GM18858 (cell line): ENCODE results near the gene MBOAT2.

Experiments used
- ATAC-seq: cut with Tn5 transposase; IDR thresholded peaks from one replicate; pipeline ENCODE4 v1.9.1; 2021; ENCODE audit not compliant: unreplicated experiment

Gene MBOAT2

DNA sequence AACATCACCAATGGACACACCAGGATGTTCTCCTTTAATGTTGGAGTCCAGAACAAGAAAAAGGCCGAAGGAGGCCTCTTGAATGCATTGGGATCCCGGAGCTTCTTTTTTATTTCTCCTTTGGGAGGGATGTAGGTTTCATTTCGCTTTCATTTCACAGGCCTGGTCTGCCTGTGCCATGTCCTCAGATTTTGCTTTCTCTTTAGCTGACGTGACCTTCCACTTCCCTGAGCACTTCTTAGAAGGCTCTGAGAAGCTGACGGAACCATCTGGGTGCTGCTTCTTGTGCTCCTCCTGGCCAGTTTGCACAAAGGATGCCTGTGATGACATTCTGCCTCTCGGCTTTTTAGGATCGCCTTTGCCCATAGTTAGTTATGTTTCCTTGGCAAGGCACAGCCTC, 15.1 kb upstream of the MBOAT2 start:
- ATAC-seq = no peak

DNA sequence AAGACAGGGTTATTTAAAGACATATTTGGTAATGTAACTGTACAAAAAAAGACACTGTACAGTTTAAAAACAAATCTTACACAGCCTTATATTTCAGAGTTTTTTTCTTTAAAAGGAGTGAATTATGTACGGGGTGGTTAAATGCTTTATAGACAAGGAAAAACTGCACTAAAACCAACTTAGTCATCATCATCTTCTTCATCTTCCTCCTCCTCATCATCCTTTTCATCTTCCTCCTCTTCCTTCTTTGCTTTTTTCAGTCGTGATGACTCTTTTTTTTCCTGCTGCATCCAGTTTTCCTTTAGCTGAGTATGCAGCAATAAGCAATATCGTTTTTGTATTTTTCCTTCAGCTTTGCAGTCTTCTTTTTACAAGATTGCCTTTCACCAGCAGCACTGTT, 14.6 kb upstream of the MBOAT2 start:
- no peak for ATAC-seq

DNA sequence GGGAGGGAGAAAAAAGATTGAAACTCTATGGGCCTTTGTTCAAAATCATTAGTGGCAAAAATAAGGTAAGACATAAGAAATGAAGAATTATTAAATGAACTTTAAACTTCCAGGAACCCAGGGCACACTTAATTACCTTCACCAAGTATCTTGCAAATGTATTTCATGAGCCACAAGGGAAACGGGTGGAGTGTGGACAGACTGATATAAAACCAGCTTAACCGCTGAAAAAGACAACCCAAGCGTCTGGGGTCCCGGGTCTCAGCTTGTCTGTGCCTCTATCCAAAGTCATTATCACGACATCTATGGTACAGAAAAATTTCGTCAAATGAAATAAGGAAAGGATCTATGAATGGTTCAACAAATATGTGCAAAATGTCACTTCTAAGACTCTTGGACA, 13.9 kb upstream of the MBOAT2 start:
- no peak for ATAC-seq

DNA sequence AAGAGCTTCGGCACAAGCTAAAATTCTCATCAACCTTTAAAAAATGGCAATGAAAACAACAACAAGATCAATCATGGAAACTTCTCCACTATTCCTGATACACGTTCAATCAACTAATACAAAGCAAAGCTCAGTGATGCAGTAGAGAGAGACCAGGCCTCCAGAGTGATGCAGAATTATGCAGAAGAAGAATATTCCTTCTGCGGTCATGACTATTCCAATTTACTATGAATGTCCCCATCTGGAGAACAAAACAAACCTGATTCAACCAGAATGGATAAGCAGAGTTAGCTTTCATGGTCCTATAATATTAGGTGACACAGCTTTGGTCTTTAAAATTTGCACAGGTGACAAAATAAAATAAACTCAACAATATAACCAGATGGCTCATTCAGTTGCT, 12.5 kb upstream of the MBOAT2 start:
- no peak for ATAC-seq

DNA sequence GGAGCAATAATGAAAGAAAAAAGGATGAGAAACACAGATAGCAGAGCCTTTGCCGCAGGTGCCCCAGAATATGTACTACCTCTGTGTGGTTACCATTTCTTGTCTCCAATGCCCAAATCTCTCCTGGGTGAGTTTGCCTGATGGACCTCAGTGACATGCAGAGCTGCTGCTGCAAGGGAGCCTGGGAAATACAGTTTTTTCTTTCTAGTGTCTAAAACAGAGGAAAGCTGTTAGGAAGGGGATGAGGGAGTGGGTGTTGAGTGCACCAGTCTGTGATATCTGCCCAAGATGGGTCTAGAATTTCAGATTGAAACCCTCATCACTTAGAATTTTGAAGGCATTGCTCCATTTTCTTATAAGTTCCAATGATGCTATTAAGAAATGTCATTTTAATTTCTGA, 9.9 kb upstream of the MBOAT2 start:
- ATAC-seq = no peak

DNA sequence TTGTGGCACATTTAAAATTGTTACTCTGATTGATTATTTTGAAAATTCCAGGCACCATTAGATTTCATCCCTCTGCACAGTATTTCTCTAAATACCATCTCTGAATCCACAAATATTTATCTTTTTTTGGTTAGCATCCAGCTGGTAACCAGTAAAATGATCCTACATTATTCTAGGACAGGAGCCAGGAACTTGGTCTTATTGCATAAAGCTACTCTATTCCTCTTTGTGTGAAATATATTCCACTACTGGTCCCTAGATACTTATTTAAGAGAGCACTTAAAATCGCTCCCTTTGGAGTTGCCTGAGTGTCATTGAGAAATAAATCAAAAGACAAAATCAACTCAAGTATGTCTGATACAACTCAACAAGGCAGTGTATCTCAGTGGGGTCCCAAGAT, 7.4 kb upstream of the MBOAT2 start:
- ATAC-seq = no peak

DNA sequence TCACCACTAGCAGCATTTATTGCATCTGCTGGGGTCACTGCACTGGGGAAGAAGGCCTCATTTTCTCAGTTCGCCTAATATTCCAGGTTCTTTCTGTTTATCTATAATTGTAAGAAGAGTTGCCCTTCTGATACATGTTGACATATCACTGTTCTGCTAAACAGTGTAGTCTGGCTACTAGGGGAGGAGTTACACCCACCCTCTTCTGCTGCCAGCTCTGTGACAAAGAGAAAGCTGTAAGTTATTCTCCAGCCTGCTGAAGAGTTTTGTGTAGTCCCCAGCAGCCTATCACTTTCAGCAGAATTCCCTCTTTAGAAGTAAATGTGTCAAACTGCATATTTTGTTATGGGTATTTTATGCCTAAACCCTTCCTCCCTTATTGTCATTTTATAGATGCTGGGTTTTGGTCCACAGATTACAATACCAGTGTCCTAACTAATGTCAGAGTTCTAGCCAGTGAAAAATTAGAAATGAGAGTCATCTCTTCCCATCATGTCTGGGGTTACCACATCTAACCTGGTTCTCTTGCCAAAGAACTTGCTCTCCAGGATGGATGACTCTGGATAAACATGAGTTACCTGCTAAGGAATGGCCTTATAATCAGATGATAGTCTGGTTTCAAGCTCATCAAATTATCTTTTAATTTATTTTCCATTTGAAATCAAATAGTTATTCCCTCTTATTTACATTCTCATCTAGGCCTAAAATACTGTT, 5.6 kb upstream of the MBOAT2 start:
- ATAC-seq = no peak

DNA sequence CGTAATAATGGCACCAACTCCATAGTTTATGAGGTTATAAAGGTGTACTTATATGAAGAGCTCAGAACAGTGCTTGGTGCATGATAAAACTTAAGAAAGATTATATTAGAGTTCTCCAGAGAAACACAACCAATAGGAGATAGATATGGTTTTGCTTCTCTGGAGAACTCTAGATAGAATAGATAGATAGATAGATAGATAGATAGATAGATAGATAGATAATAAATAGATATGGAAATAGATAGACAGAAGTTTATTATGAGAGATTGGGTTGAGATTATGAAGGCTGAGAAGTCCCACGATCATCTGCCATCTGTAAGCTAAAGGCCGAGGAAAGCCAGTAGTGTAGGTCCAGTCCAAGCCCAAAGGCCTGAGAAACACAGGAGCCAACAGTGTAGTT, 2.9 kb upstream of the MBOAT2 start:
- ATAC-seq = no peak

DNA sequence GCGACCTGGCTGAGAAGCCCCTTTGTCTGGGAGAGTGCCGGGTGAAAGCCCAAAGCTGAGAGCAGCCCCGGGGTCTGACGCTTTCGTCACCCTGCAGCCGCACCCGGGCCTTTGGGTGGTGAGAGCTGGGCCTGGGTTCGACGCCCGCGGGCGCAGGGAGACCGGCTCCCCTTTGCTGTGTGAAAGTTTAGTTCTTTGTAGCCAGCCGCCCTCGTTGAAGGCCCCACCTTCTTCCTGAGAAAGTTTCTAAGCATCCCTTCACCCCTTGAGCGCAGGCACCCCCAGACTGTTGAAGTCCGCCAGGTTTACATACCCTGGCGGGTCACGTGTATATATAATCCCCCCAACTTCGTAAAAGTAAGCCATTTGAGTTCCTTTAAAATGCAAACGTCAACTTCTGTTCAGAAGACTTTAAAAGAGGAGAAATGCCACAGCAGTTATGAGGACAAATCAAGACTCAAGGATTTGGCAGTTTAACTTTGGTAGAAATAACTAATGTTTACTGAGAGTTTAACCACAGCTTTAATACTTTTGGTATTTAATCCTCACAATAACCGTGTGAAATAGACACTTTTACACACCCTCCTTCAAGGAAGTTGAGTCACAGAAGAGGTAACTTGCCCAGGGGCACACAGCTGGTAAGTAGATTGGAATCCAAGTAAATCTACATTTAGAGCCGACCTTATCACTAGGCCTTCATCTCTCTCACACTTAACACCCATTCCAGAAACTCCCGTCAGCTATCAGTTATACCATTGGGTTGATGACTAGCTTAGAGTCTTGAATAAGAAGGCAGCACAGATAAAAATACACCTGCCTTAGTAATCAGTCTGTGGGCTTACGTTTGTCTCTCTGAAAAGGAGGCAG, 1.1 kb upstream of the MBOAT2 start:
- ATAC-seq = no peak

DNA sequence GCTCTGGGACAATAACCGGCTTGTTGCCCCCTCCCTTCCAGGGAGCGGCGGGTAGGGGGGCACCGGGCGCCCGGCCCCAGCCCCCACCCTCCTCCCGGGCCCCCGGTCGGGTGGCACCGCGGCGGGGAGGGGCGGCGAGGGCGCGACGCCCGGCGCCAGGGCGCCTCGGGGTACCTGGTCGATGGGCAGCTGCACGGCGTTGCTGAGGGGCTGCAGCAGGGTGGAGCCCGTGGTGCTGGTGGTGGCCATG, 193 bp downstream of the MBOAT2 start:
- no peak for ATAC-seq

DNA sequence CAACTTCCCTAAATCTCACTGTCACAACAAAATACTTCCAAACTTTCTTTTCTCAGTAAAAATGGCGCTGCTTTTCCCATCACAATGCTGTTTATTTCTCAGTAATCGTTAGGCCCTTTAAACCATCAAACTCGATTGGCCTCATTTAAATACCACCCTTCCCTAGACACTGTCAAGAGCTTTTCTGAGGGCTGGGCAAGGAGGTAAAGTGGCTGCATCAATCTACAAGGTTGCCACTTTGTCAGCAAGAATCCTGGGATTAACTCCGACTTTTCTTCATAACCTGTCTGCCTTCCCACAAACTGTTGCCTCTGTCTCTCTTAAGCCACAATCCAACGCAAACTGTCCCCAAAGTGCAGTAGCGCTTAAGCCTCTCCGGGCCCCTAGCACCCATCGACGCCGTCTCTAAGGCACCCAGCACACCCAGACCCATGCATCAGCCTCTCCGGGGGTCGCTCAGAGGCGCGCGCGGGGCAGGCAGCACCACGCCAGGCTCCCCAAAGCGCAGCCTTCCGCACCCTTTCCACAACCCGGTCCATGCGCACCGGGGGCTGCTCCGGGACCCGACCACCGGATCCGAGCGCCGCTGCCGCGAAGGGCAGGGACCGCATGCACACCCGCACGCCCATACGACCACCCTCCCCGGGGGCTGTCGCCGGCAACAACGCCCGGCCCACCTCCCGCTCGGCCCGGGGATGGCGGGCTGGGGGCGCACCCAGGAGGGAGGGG, 683 bp downstream of the MBOAT2 start:
- no peak for ATAC-seq

DNA sequence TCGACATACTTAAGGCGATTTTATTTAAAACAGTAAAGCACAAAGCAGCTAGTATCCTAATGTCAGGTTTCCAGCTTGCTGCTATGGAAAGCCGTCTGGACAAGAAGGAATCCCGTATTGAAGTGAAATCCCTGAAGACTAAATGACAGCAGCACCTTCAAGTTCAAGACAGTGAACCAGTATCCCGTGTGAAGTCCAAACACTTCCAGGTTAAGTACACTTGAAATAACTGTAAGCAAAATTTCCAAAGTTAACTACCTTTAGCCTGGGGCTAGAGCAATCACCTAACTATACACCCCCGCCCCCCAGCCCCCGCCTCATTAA, 1.2 kb downstream of the MBOAT2 start:
- ATAC-seq = no peak

DNA sequence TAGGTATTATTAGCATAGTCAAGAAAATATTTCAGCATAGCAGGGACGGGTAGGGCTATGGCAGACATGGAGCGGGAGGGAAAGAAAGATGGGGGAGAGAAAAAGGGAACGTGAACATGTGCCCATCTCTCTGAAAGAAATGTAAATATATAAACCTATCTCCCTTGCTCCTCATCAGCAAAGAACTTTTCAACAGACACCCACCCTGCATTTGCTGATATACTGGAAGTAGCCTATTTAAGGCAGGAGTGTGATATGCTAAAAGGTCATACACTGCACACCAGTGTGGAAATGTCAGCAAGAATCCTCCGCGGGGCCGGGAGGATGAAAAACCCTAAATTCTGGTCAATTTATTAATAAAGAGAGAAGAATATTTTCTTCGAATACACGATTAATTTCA, 1.7 kb downstream of the MBOAT2 start:
- ATAC-seq = no peak

DNA sequence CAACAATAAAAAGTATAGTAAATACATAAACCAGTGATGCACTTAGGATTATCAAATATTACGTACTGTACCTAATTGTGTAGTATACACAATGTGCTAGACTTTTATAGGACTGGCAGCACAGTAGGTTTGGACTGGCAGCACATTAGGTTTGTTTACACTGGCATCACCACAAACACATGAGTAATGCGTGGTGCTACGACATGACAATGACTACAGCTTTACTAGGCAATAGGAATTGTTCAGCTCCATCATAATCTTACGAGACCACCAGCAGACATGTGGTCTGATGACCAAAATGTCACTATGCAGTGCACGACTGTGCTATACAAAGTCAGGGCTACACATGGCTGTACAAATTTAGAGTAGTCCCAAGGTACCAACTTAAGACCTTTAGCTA, 2.3 kb downstream of the MBOAT2 start:
- ATAC-seq = no peak

DNA sequence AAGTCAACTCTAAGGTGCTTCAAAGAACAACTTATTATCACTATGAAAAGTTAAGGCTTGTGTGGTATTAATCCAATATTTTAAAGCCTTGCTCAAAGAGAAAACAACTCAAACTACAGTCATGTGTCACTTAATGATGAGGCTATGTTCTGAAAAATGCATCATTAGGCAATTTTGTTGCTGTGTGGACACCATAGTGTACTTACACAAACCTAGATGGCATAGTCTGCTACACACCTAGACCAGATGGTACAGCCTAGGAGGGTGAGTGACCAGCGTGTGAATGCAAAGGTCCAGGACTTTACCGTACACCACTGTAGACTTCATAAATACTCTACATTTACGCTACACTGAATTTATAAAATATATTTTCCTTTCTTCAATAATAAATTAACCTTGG, 3.0 kb downstream of the MBOAT2 start:
- ATAC-seq = no peak

DNA sequence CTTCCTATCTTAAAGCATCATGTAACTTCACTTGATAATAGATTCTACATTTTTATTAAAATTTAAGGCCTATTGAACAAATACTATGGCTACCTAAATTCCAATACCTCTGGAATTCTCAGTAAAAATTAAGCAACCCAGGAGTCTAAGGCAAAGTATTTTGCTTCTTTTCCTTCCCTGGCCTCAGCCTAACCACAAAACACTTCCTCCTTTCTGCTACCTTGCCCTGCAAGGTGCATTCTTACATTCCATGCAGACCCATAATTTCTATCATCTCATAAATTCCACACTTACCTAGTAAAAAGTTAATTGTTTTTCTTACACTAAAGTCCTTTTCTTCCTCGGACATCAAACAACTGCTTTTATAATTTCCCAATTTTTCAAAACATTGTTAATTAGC, 3.7 kb downstream of the MBOAT2 start:
- no peak for ATAC-seq

DNA sequence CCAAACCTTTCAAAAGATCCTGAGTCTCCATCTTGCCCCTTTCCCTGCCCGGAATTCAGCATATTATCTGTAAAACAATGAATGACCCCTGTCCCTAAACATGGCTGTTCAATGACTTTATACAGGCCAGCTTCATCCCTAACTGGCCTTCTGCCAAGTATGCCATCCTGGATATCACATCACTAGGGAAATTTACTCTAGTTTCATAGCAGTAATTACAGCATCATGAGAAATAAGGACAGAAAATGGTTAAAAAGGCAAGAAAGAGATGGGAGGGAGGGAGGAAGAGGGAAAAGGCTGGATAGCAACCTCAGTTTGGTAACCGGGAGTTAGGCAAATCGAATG, 4.4 kb downstream of the MBOAT2 start:
- no peak for ATAC-seq

DNA sequence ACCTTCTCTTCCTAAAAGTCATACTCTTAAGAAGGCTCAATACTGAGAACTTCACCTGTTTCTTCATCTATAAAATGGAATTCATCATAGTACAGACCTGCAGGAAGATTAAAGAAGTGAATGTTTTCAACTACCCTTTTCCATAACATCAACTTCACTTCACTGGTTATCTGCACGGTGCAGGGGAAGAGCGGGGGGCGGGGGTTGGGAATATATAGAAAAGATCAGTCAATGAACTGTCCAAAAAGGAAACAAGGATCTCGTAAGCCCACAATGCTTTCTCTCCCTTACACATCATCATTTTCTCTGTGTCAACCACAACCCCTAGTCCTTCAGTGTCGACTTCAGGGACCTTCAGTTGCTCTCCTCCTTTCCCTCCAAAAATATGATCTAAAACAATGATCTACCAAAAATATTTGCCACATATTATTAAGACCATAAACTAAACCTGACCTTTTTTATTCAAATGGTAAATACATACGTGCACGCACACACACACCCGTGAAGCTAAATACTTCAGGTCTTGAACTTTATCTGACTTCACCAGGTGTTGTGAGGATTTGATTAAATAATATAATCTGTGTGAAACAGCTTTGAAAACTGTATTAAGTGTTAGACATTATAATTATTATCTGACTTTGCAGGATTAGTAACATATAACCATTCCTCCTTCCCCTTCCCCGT, 4.9 kb downstream of the MBOAT2 start:
- ATAC-seq = no peak

DNA sequence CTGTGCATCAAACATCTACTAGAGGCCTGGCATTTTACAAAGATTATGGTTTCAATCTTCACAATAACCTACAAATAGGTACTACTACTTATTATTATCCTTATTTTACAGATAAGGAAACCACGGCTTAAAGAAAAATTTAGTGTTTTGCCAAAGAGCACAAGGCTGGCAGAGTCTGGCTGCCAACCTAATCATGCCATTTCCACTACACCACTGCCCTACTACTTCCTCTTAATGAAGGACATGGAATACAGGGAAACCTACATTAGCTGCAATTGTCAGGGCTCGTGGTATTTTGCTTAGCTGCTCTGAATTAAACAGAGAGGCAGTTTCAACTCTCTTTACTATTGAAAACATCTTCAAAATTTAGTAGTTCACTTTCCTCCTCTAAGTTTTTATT, 5.9 kb downstream of the MBOAT2 start:
- ATAC-seq = no peak

DNA sequence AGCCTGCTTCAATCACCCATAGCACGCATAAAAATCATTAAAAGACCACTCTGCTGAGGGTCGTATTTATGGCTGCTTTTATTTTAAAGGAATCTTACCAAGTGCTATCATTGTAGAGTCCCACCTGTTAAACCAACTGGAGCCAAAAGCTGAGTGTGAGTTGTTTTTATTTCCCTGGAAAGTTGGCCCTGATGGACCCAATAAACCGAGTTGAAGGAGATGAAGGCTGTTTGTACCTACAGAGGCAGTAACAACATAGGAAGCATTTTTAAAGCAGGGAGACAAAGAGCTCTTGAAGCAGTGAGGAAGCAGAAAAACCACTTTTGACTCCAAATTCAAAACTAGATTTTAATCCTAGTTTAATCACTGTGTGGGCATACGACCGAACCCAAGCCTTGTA, 6.4 kb downstream of the MBOAT2 start:
- ATAC-seq = no peak

DNA sequence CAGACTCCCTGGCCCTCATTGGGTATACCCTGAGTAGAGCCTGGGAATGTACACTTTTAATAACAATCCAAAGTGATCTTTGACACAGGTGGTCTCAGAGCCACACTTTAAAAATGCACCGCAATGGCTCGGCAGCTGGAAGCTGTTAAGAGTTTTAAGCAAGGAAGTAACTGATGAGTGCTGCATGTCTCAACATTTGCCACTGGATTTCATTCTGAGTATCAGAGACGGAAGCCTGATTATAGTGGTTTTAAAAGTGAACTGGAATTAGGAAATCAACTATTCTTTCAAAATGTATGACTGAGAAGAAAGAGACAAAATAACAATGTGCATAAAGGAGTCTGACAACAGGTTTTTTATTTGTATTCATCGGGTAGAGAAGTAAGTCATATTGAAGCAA, 7.5 kb downstream of the MBOAT2 start:
- ATAC-seq = no peak

DNA sequence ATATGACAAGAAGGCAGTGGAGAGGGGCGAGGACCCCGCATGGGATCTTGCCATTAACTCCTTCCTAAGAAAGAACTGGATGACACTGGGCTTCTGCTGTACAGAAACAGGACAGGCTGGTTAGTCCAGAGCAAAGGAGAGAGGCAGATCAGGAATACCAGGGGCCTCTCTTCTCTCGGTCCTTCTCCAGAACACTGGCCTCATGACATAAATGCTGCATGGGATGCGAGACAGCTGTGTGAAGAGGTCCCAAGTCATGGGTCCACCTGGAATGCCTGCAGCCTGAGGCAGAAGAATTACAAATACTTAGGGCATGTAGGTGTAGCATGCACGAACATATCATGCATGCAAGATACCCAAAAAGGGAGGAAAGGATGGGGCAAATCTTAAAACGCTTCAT, 9.1 kb downstream of the MBOAT2 start:
- no peak for ATAC-seq
